GM19463 (cell line): ENCODE data around the gene CPNE5.

ENCODE experiments used
- ATAC-seq: cut with Tn5 transposase; IDR thresholded peaks from one replicate; pipeline ENCODE4 v1.9.1; 2021; ENCODE audit warnings: mild to moderate bottlenecking, moderate library complexity; ENCODE audit not compliant: unreplicated experiment

The CPNE5 gene

DNA sequence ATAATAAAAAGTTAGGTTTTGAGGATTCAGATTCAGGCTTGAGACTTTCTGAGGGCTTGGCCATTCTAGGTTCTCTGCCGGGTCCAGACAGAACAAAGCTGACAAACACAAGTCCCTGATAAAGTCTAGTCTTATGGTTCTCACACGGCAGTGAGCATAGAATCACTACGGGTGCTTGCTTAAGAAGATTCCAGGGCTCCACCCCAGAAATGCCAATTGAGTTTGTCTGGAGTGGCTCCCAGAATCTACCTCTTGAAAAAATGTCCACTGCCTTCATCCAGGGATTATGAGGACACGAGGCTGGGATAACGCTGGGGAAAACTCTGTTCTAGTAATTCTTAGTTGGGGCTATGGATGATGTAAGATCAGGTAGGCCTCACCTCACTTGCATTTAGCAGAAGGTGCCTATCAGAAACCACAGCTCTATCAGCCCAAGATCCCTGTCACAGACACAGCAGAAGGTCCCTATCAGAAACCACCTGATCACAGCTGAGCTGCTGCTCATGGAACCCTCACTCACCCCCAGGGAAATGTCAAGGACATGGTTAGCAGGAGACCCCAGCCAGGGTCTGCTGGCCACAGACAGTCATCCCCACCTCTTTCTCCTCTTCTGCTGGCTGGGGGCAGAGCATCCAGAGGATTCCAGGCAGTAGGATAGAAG lies 89.3 kb downstream of the CPNE5 start:
- no peak for ATAC-seq

DNA sequence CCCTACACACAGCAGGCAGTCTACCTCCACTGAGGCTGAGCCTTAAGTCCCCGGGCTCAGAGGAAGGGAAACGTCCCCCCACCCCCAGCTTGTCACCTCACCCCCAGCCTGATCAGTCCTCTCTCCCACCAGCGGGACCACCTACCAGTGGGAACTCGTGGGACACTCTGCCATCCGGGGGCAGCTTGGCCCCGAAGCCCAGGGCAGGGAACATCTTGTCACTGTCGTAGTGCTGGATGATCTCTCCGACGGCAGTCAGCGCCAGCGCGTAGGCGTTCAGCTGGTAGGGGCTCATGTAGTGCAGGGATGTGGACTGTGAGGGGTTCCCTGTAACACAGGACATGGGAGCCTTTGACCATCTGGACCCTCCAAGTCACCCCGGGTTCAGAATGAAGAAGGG lies 93.0 kb downstream of the CPNE5 start:
- ATAC-seq: no peak

DNA sequence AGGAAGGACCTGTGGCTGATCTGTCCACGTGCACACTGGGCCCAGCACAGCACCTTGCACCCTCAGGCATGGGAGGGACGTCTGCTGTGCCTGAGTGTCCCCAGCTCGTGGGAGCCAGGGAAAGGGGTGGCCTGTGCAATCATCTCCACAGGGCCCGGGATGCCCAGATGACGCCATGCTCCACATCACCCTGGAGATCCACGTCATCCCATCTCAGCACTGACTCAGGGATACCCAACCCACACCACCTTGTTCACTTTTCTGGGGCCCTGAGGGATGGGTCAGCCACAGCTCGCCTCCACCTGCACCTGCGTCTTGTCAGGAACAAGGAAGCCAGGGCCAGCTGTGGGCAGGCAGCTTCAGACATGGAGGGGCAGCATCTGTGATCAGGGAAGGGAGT lies 93.4 kb downstream of the CPNE5 start:
- ATAC-seq: no peak

DNA sequence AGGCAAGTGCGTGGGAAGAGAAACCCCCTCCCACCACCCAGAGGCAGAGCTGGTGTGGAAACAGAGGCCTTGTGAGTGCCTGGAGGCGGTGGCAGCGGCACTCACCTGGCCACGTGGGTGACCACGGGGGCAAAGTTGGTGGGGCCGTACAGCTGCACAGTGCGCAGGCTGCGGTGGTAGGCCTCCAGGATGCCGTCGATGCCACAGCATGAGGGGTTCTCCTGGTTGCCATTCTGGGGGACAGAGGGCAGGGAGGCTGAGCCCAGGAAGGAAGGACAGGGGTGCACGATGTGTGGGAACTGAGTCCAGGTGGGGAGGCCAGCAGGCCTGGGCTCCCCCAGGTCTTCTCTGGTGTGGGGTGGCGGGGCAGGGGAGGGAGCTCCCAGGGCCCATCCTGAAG lies 94.0 kb downstream of the CPNE5 start:
- ATAC-seq: no peak

DNA sequence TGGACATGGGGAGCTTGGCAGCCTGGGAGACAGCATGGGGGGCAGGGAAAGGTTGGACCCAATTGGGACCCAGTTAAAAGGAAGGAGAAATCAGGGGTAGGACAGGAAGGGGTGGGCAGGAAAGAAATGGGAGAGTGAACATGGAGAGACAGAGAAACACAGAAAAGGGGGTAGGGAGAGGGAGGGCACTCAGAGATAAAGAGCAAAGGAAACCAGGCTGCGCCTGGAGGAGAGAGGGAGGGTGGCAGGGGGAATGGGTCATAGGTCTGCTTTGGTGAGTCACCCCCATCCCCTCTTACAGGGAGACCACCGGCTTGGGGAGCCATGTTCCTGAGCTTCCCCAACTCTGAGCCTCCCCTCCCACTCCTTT lies 95.0 kb downstream of the CPNE5 start:
- no peak for ATAC-seq

DNA sequence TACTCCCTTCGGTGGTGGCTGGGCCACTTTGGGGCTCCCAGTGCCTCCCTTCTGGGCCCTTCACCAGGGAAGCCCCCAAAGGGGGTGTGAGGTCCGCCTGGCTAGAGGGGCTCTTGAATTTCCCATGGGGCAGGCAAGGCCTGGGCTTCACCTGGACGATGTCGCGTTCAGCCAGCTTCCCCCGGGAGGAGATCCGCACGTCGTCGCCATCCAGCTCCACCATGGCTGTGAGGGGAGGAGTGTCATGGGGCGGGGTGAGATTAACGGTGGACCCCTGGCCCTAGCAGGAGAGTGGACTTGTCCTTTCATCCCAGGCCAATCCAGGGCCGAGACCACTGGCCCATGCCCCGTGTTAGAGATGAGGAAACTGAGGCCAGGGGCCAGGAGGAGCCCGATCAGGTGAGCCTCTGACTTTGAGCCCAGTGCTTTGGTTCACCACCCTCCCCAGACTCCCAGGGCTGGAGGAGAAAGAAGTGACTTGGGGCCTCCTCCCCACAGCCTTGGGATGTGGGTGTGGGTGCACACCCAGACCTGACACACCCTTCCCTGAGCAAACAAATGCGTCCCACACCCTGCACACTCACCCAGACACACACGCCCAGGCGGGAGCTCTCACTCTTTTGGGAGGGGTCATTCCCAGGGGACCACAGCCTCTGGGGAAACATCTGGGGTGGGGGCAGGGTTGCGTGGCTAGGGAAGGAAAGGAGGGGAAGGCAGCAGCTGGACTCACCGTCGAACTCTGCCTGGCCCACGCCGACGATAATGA lies 95.5 kb downstream of the CPNE5 start:
- no peak for ATAC-seq

DNA sequence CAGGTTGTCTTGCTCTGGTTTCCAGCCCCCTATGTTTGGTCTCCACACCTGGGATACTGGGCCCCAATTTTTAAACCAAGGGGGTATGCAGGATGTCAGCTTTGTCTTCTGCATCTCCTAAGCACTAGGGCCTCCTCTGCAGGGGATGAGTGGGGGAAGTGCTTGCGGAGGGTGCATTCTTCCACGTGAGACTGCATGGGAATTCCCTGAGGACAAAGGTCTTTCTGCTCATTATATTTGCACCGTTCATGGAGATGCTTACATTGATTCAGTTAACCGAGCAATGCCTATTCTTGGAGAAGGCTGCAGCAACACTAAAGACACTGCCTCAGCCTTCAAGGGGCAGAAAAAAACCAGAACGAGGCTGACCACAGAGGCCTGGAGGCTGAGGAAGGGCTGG lies 96.2 kb downstream of the CPNE5 start:
- no peak for ATAC-seq

DNA sequence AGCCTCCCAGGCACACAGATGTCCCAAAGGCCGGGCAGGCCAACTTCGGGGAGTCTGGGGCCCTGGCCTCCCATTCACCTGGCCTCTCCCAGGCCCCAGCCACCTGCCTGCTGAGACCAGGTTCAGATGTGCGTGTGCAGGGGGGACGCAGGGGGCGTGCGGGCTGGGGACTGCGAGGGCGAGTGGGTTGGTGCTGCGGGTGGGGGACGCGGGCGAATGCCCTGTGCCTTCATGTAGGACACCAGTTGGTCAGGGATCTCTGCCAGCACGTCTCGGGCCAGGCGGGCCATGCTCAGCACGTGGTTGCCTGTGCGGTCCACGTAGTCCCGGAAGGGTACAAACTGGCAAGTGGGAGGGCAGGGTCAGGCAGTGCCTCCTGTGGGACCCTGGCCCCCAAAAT lies 97.1 kb downstream of the CPNE5 start:
- no peak for ATAC-seq

DNA sequence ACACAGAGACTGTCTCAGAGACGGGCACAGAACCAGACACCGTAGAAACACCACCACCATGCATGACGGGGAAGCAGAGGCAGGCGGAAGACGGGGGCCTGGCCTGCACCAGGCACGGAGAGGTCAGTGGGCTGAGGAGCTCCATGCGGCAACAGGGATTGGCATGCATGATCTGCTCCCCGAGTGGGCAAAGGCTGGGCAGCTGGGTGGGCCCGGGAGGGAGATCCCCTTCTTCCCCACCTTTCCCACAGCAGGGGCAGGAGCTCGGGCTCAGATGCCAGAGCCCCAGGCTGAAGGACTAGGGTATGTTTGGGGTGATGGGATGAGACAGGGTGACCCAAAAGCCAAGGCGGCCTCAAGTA lies 98.4 kb downstream of the CPNE5 start:
- ATAC-seq: no peak

DNA sequence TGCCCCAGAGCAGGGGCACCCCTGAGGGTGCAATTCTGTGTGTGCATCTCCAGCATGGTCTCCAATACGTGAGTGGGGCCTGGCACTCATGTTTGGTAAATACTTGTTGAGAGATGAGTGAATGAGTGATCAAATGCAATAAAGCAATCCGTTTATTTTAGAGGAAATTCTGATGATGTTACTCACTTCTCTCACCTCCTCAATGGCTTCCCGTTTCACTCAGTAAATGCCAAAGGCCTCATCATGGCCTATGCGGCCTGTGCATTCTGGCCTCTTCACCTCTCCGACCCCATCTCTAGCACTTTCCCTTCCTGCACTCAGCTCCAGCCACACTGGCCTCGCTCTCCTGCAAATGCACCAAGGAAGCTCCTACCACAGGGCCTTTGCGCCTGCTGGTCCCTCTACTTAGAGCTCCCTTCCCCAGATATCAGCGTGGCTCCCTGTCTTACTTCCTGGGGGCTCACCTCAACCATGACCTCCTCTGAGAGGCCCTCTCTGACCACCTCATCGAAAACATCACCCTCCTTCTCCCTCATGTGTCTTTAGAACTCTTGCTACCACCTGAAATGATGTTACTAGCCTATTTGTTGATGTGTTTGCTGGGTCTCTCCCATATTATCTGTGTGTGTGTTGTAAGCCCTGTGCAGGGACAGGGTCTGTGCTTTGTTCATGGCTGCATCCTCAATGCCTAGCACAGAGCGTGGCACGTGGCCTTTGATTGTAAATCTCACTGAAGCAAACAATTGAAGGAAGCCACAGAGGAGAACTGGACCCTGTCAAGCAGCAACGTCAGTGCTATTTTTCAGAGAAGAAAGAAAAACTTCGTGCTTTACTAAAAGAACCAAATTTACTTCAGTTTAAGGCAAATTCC lies 99.1 kb downstream of the CPNE5 start:
- no peak for ATAC-seq

DNA sequence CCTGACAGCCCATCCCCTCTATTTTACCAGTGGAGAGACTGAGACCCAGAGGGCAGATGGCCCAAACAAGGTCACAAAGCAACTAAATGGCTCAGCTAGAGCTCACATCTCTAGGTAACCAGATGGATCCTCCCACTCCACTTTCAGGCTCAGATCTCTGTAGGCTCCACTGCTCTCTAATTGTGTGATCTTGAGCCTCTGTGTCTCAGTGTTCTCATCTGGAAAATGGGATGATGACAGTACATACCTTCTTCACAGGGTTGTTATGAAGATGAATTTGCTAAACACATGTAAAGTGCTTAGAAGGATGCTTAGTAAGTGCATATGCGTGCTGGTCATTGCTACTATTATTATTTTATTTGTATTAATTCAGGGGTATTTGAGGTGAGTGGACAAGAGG lies 101.1 kb downstream of the CPNE5 start:
- no peak for ATAC-seq

DNA sequence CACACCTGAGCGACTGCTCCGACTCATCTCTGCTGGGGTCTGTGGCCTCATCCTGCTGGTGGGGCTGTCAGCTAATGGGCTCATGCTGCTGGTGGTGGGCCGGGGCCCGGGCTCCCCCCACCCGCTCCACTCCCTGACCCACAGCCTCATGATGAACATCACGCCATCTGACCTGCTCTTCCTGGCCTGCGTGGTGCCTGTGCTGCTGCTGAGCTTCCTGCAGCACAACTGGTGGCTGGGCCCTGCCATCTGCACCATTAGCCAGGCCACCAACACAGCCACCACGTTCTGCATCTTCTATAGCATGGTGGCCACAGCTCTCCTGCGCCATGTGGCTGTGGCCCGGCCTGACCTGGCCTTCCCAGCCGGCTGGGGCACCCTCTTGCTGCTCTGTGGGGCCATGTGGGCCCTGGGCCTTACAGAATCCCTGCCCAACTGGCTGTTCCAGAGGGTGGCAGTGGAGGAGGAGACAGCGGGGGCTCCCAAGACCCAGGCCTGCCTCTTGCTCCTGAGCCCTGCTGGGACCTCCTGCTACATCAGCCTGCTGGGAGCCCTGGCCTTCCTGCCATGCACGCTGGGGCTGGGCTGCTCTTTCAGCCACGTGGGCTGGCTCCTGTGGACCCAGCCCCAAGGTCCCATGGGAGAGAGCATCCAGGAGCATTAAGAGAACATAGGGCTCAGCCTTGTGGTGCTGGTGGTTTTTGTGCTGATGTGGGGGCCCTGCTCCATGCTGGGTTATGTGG lies 102.0 kb downstream of the CPNE5 start:
- no peak for ATAC-seq

DNA sequence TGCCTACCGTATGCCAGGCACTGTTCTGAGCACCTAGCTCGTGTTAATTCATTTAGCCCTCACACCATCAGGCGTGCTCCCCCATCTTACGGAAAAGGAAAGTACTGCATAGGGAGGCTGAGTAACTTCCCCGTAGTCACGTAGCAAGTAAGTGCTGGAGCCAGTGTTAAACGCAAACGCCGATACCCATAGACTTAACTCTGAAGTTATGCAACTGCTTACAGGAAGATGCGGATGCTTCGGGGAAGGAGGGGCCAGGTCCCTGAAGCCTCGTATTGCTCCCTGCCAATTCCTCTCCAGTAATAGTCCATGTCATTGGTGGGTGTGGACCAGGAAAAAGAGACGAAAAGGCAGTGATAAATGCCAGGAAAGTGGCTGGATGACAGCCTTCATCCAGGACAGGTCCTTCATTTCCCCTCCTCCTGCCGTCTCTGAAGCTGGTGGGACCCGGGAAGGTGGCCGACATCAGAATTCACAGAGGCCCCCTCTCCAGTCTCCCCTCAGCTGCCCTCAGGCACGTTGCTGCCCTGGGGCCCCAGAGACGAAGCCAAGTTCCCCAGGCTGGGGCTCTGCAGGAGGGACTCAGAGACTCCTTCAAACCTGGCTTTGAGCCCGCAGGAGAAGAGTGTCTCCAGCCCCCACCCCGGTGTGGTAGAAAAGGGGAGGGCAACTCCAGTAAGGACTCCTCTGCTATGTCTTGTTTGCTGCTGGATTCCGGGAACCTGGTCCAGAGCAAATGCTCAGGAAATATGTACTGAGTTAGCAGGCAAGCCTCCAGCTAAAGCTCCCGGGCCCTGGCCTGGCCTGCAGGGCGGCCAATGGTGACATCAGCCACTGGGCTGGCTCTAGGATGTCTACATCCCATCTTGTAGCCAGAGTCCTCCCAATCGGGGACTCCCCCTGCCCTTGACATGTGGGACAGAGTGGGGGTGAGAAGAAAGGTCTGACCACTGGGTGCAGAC lies 103.9 kb downstream of the CPNE5 start:
- no peak for ATAC-seq

DNA sequence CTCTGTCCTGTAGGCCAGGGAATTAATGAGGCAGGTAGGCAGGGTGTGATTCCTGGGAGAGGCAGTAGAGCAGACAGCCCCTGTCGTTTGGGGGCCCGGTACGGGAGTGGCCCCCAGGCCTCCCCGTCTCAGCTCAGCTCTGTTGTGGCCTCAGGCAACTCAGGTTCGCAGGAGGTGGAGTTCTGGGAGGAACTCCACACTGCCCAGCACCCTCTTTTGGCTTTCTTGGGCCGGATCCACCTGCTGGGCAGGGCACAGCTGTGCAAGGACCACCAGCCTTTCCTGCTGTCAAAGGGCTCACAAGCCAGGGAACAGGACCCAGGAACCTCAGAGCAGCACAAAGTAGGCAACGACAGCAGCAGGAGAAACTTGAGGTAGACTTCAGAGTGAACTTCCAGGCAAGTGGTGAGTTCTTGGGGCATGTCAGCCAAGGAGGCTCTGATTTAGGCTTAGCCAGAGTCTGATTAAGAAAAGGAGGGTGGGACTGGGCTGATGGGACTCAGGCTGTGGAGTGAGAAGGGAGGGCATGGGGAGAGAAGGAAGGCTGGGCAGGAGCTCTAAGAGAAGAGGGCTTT lies 104.7 kb downstream of the CPNE5 start:
- ATAC-seq: no peak

DNA sequence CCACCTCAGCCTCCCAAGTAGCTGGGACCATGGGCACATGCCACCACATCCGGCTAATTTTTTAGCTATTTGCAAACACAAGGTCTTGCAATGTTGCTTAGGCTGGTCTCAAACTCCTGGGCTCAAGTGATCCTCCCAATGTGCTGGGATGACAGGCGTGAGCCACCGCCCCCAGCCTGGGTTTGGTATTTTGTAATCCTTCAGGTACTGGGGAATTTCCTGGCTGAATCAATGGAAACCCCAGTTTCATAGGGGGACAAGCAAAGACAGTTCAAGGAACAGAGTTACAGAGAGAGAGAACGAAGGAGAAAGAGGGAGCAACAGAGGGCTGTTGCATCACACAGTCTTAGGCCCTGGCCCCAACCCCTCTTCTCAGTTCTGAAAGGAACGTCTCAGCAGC lies 105.9 kb downstream of the CPNE5 start:
- no peak for ATAC-seq

DNA sequence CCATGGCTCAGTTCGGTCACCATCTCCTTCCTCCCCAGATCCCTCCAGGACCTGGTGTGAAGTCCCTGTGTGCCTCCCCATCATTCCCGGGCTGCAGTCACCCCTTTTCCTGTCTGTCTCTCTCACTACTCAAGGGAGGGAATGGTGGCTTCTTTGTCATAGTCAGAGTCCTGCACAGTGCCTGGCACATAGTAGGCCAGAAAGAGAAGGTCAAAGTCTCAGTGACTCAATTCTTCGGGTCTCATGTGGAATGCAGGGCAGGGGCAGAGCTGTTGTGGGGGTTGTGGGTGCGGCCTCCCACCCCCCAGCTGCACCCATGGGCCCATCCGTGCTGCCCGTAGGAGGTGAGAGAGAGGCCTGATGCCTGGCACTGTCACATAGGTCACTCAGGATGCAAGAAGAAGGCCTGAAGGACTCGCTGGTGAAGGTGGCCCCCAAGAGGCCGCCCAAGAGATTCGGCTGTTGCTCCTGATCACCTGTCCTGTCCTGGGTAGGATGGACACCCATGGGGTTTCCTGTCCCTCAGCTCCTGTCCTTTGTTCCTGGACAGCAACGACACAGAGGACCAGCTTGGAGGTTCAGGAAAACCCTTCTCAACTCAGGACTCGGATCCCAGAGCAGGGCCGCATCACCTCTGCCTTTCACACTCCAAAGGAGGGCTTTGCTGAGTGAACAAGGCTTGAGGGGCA lies 107.5 kb downstream of the CPNE5 start:
- ATAC-seq: no peak

DNA sequence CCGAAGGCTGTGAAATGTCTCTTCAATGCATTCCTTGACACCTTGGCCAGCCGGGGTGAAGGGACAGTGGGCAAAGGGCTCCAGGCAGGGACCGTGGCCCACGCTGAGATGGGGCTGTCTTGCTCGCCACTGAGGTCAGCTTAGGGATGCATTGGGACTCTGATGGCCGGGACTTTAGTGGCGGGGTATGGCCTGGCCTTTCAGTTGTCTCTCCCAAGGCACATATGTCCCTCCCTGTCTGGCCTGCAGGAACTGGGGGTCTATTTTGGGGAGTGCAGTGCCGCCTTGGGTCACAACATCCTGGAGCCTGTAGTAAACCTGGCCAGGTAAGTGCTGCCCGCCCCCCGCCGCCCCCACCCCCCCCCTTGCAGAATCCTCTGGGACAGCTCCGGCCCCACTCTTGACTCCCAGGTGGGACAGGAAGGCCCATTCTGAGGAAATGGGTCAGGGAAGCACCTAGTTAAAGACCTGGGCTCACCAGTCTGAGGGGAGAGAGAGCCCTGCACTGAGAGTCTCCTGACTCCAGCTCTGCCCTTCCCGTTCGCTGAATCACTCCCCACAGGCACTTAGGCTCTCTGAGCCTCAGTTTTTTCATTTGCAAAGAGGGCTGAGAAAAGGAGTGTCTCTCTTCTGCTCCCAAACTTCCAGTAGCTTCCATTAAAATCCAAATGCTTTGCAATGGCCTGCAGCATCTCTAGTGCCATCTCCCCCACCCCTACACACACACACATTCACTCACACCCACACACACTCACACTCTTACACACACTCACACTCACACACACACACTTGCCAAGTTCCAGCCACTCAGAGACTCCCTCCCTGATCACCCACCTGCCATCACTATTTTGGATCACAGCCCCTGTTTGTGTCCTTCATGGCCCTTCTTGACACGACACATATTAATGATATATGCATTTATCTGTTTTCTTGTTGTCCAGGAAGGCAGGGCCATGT lies 108.5 kb downstream of the CPNE5 start:
- no peak for ATAC-seq

DNA sequence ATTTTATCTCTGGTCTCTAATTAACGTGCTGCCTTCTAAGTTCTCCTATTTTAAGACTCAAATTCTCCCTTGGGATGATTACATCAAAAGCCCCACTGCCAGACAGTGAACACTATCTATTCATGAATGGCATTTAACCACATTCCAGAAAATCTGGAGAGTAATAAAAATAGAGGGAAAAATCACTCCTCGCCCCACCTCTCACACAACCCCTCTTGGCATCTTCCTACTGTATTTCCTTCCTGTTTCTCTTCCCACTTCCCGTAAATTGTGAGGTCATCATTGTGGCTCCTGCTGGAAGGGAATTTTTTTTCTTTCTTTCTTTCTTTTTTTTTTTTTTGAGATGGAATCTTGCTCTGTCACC lies 110.1 kb downstream of the CPNE5 start:
- no peak for ATAC-seq
